WI38 (cell line): ENCODE results near the gene SLC6A2.

ENCODE experiments used
- H3K4me3 ChIP-seq: 2 replicates; pipeline ENCODE4 v1.5.1; 2011; ENCODE audit warnings: low read depth, mild to moderate bottlenecking, control low read depth, low read length
- TF ChIP-seq, protein P1 (sequence below): IDR thresholded peaks from 2 replicates; pipeline ENCODE4 v1.5.1; 2012; ENCODE audit warnings: low read depth, mild to moderate bottlenecking, control low read depth, low read length

SLC6A2 gene

DNA sequence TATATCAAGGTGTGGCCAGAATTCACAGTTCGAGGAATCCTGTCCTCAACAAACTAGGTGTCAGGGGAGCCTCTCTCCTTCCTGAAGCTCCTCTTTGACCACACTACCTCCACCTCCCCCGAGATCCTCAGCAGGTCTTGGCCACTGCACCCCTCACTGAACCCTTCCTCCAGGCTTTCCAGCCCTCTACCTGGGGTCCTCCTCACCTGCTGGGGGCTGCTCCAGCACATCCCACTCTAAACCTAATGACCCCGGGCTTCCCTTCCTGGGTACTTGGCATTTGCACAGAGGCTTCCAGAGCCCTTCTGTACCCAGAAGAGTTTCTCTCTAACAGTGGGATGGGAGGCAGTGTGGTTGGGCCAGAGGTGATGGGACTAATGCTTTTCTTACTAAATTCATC is 9.7 kb downstream of the SLC6A2 start:
- no peak overlapping the region for H3K4me3 ChIP-seq
- TF ChIP-seq, protein P1, sequence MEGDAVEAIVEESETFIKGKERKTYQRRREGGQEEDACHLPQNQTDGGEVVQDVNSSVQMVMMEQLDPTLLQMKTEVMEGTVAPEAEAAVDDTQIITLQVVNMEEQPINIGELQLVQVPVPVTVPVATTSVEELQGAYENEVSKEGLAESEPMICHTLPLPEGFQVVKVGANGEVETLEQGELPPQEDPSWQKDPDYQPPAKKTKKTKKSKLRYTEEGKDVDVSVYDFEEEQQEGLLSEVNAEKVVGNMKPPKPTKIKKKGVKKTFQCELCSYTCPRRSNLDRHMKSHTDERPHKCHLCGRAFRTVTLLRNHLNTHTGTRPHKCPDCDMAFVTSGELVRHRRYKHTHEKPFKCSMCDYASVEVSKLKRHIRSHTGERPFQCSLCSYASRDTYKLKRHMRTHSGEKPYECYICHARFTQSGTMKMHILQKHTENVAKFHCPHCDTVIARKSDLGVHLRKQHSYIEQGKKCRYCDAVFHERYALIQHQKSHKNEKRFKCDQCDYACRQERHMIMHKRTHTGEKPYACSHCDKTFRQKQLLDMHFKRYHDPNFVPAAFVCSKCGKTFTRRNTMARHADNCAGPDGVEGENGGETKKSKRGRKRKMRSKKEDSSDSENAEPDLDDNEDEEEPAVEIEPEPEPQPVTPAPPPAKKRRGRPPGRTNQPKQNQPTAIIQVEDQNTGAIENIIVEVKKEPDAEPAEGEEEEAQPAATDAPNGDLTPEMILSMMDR, result no peak

- TF ChIP-seq, protein P1, result no peak
- no peak overlapping the region for H3K4me3 ChIP-seq
Observed at GRCh38 chr16:55666012-55666411, 10.2 kb downstream of the SLC6A2 start.

GRCh38 chr16:55667753-55668152 is 12.0 kb downstream of the SLC6A2 start:
- TF ChIP-seq, protein P1, result no peak
- H3K4me3 ChIP-seq, result no peak overlapping the region

GRCh38 chr16:55668340-55669281 is 12.8 kb downstream of the SLC6A2 start:
- TF ChIP-seq, protein P1, result no peak
- H3K4me3 ChIP-seq, result no peak overlapping the region

DNA sequence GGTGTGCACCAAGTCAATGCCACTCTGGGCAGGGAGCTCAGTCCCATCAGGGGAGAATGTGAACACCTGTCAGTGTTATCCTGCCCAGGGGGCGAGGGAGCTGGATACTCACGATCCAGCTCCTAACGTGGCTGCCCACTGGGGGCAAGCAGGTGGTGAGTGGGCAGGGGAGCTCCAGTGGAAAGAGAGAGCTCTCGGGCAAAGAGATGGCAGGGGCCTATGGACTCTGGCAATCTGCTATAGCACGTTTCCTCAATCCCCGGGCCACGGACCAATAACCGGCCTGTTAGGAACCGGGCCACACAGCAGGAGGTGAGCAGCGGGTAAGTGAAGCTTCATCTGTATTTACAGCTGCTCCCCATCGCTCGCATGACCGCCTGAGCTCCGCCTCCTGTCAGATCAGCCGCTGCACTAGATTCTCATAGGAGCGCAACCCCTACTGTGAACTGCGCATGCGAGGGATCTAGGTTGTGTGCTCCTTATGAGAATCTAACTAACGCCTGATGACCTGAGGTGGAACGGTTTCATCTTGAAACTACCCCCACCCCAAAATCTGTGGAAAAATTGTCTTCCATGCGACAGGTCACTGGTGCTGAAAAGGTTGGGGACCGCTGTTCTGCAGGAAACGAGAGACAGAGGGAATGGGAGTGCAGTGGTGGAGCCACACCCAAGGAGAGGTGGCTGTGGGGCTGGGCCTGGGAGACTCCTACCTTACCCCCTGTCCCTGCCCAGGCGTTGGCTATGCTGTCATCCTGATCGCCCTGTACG is 15.6 kb downstream of the SLC6A2 start:
- TF ChIP-seq, protein P1, result no peak
- no peak overlapping the region for H3K4me3 ChIP-seq

- TF ChIP-seq, protein P1, result no peak
- H3K4me3 ChIP-seq, result no peak overlapping the region
Observed at GRCh38 chr16:55671974-55672280, 16.1 kb downstream of the SLC6A2 start.

DNA sequence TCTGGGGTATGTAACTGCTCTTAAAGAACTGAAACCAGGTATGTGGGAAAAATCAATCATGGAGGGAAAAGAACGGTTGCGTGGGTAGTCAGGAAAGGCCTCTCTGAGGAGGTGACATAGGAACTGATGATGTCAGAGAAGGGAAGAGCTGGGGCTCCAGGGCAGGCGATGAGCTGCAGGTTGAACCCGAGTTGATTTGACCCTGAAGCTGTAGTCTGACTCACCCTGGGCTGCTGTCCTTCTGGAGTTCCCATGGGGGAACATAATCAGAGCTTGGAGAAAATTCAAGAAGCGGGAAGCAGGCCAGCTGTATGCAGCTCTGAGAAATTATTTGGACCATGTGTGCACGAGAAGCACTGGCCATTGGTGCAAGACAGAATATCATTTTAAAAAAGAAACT is 16.7 kb downstream of the SLC6A2 start:
- TF ChIP-seq, protein P1, result no peak
- H3K4me3 ChIP-seq, result no peak overlapping the region
